GM21723 (cell line): ENCODE results near the gene GPR137C.

Experiments
- ATAC-seq: cut with Tn5 transposase; IDR thresholded peaks from one replicate; pipeline ENCODE4 v1.9.1; 2021; ENCODE audit warnings: mild to moderate bottlenecking, moderate library complexity; ENCODE audit not compliant: unreplicated experiment

GPR137C gene, protein sequence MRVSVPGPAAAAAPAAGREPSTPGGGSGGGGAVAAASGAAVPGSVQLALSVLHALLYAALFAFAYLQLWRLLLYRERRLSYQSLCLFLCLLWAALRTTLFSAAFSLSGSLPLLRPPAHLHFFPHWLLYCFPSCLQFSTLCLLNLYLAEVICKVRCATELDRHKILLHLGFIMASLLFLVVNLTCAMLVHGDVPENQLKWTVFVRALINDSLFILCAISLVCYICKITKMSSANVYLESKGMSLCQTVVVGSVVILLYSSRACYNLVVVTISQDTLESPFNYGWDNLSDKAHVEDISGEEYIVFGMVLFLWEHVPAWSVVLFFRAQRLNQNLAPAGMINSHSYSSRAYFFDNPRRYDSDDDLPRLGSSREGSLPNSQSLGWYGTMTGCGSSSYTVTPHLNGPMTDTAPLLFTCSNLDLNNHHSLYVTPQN

GRCh38 chr14:52552063-52552988 lies at the start of gene GPR137C, which contains the start of gene TXNDC16:
Gene GPR137C (plus strand): TSS chr14:52552836. CDS start chr14:52553148, 312 bp downstream.
Gene TXNDC16 (minus strand): TSS chr14:52552505. CDS start chr14:52543557, 8,948 bp downstream.
- peak; percentile 96 for ATAC-seq

- ATAC-seq = no peak
Measured at GRCh38 chr14:52513249-52513648, 39.4 kb upstream of the GPR137C start.

DNA sequence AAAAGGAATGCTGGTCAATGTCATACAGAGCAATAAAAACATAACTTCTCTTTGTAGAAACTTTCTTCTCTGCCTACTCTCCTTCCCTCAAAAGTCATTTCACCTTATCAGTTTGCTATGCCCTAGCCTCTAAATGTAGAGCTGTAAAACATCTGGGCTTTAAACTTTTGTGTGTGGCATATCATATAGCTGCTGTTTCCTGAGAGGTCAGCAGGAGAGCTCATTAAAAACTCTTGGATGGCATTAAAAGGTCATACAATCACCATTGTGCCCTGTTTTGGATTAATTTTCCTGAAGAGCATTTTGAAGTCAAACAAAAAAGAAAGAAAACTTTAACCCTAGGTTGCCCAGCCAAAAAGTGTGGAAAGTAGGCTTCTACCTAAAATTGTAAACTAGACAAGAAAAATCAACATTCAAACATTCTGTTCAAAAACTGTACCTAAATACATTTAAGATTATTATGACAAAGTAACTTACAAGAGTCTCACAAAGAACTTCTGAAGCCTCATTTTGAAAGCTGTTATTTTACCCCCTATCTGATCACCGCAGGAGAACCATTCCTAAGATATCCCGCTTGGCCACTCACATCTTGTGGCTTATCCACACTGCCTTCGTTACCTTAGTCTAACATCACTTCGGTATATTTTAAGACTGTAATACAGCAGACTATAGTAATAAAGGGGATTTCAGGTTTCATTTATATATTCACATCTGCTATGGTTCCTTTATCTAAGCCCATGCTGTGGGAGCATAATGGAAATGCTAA lies 38.4 kb upstream of the GPR137C start:
- ATAC-seq = no peak

DNA sequence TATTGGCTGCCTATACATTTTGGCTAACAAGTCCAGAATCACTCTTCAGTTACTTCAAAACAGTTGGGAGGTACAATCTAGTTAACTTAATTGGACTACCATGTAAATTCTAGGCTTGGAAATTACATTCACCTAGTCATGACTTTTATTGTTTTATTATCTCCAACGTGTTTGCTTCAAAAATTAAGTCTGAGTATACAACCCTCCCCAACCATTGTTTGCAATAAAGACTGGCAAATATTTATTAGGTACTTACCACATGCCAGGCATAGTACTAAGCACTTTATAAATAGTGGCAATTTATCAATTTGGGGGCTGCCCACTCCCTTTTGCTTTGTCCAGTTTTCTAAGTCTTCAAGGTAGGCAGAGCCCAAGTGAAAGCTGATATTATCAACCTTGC lies 30.6 kb upstream of the GPR137C start:
- ATAC-seq = no peak

DNA sequence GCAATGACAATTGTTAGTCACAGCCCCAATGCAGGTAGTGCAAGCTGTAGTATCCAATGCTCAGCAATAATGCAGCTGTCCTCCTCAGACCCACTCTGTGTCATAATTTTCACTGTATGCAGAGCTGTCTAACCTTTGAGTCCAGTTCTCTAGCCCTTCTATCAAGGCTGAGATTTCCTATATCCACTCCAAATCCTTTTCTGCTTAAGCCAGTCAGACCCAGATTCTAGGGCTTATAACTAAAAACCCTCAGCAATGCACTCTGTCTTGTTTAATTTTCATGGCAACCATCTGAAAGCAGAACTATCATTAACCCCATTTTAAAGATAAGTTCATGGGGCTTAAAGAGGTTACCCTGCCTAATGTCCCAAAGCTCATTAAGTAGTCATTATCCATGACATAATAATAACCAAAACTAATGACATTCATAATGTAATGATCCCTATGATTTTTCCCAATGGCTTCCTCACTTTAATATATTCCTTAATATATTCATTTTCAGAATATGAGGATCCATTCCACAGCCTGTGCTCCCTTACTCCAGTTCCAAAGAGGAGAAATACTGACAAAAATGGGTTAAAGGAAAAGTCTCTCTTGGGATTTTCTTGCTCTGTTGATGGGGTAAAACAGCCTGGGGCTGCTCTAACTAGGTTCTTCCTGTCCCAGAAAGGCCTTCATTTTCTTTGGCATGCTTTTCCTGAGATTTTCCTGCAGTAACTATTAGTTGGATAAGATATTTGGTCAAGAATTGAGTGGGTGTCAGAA lies 29.9 kb upstream of the GPR137C start:
- no peak for ATAC-seq

DNA sequence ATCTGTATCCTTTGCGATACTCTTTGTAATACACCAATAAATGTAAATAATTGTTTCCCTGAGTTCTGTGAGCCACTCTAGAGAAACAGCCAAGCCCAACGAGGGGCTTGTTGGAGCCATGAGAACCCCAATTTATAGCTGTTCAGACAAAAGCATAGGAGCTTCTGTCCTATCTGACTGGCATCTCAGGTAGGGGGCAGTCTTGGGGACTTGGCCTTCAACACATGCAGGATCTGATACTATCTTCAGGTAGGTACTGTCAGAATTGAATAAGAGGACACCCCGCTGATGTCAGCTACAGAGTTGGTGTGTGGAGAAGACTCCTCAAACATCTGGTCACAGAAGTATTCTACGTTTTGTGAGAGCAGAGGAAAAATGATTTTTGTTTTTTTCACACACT lies 25.6 kb upstream of the GPR137C start:
- ATAC-seq = no peak

GRCh38 chr14:52531481-52531880 lies 21.2 kb upstream of the GPR137C start:
- no peak for ATAC-seq

GRCh38 chr14:52536269-52536668 lies 16.4 kb upstream of the GPR137C start:
- no peak for ATAC-seq

DNA sequence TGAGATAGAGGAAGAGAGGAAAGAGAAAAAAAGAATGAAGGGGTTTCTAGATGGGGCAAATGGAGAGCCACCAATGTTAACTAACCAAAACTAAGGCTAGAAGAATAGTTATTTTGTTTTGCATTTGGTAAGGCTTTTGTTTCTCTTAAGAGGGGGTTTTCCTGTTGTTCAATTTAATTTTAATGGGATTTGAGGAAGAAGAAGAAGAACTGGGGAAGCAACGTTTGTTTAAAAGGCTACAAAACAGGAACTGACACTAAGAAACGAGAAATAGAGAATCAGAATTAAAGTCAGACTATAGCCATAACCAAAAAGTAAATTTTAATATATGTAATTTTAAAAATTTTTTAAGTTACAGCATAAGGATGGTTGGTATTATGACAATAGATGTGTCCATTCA lies 14.0 kb upstream of the GPR137C start:
- no peak for ATAC-seq

- ATAC-seq = no peak
Measured at GRCh38 chr14:52545584-52546317, 6.9 kb upstream of the GPR137C start.

GRCh38 chr14:52546318-52546670 lies 6.3 kb upstream of the GPR137C start:
- no peak for ATAC-seq

DNA sequence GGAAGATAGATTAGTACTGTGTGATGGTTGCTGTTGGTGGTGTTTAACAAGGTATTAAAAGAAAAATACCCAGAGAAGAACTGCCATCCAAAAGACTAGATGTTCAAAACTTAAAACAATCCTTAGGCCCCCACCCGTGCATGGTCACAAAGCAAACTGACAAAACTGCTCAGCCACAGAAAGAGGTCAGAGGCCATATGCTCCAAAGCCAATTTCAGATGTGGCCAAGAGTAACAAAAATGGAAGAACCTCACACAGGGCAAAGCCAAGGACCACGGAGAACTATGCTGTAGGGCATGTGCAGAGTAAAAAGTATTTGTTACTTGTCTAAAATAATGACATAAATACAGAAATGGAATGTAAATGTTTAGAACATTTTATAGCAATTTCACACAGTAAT lies 5.6 kb upstream of the GPR137C start:
- no peak for ATAC-seq

DNA sequence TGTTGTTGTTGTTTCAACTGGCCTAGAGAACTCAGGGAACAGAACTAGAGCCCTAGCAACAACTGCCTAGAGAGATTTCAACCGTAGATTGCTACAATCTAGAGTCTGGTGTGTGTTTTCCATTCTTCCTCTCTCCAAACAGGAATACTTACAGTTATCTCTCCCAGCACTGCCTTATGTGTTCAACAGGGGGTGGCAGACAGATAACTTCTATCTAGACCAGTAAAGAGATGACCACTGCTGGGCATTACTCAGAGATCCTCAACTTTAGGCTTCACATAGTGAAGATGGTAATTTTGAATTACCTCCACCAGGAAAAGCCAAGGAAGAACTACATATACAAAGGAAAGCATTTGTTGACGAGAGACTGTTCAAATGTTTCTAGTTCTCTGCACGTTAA lies 5.1 kb upstream of the GPR137C start:
- no peak for ATAC-seq

DNA sequence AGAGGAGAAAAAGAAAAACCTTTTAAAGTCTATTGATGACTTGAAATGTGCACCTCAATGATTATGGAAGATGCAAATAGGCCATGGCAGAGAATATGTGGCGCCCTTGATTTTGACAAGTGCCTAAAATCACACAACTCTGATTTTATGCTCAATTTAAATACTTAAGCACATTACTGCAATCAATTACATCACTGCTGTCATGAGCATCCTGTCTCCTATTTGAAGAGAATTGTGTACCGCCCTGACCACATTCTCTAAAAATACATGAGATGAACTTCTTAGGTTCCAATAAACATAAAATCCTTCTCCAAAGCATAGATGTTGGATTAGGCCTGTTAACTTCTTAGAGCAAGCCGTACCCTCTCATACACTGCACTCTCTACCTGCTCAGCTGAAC lies 2.0 kb upstream of the GPR137C start:
- no peak for ATAC-seq

- no peak for ATAC-seq
Measured at GRCh38 chr14:52551205-52551604, 1.4 kb upstream of the GPR137C start.

GRCh38 chr14:52551696-52552062 lies 957 bp upstream of the GPR137C start:
- ATAC-seq = no peak

DNA sequence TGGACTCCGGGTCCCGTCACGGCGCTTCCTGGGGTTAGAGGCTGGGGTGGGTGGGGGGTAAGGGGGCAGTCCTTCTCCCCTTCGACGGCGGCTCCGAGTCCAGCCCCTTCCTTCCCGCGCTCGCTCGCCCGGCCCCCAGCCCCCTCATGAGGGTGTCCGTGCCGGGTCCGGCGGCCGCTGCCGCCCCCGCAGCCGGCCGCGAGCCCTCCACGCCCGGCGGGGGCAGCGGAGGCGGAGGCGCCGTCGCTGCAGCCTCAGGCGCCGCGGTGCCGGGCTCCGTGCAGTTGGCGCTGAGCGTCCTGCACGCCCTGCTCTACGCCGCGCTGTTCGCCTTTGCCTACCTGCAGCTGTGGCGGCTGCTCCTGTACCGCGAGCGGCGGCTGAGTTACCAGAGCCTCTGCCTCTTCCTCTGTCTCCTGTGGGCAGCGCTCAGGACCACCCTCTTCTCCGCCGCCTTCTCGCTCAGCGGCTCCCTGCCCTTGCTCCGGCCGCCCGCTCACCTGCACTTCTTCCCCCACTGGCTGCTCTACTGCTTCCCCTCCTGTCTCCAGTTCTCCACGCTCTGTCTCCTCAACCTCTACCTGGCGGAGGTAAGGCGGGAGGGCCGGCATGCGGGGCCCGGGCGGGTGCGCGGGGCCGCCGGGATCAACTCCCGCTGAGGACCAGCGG lies 500 bp downstream of the GPR137C start:
- ATAC-seq = peak; percentile 32

GRCh38 chr14:52553671-52554575 lies 1.3 kb downstream of the GPR137C start:
- ATAC-seq = no peak
